GM12878 (cell line): ENCODE data around the gene ZSWIM9. TPM values are rescaled to one million over a fixed set of nuclear protein-coding genes. Genes with fewer than 3 reads are reported as not detected.

Source experiments
- BACH1 ChIP-seq: fragments of 450-650 bp; IDR thresholded peaks from 2 replicates; pipeline ENCODE4 v1.6.1; 2017; ENCODE audit warnings: mild to moderate bottlenecking, borderline replicate concordance
- BCLAF1 ChIP-seq: fragments of 450-650 bp; IDR thresholded peaks from 2 replicates; pipeline ENCODE4 v1.6.1; 2017; ENCODE audit warnings: antibody characterized with exemption, mild to moderate bottlenecking, moderate library complexity
- BRCA1 ChIP-seq: IDR thresholded peaks from 2 replicates; pipeline ENCODE4 v1.6.1; 2011; ENCODE audit warnings: low read depth, low read length, improper control_type of control experiment
- CBFB ChIP-seq: IDR thresholded peaks from 2 replicates; pipeline ENCODE4 v1.6.1; 2016; ENCODE audit warnings: antibody characterized with exemption, low read depth
- GABPA ChIP-seq: IDR thresholded peaks from 2 replicates; pipeline ENCODE4 v1.6.1; 2014; ENCODE audit warnings: antibody characterized with exemption, low read depth, mild to moderate bottlenecking, inconsistent platforms
- HDAC6 ChIP-seq: fragments of 200-600 bp; sonication (generic); IDR thresholded peaks from one replicate; pipeline ENCODE4 v1.8.0; 2017; ENCODE audit warnings: antibody characterized with exemption; ENCODE audit not compliant: unreplicated experiment
- KDM1A ChIP-seq: fragments of 200-600 bp; sonication (generic); IDR thresholded peaks from 2 replicates; pipeline ENCODE4 v1.6.1; 2016; ENCODE audit warnings: borderline replicate concordance
- KLF5 ChIP-seq: fragments of 450-650 bp; IDR thresholded peaks from 2 replicates; pipeline ENCODE4 v1.6.1; 2014; ENCODE audit warnings: mild to moderate bottlenecking; ENCODE audit not compliant: partially characterized antibody
- MTA3 ChIP-seq: IDR thresholded peaks from 2 replicates; pipeline ENCODE4 v1.6.1; 2012; ENCODE audit warnings: low read length, inconsistent platforms, borderline replicate concordance
- POLR2A ChIP-seq: IDR thresholded peaks from 2 replicates; pipeline ENCODE4 v1.6.1; 2011; ENCODE audit warnings: low read depth, mild to moderate bottlenecking, low read length
- RBBP5 ChIP-seq: fragments of 200-600 bp; sonication (generic); conservative IDR thresholded peaks from 2 replicates; pipeline ENCODE4 v1.6.1; 2016
- RUNX3 ChIP-seq: IDR thresholded peaks from 2 replicates; pipeline ENCODE4 v1.6.1; 2012; ENCODE audit warnings: low read length, inconsistent platforms
- SIX5 ChIP-seq: IDR thresholded peaks from 2 replicates; pipeline ENCODE4 v1.6.1; 2011; ENCODE audit warnings: mild to moderate bottlenecking, low read depth, low read length, moderate library complexity; ENCODE audit not compliant: severe bottlenecking
- SMC3 ChIP-seq: IDR thresholded peaks from 2 replicates; pipeline ENCODE4 v1.6.1; 2011; ENCODE audit warnings: low read length, improper control_type of control experiment, borderline replicate concordance
- STAT1 ChIP-seq: fragments of 450-650 bp; conservative IDR thresholded peaks from 2 replicates; pipeline ENCODE4 v1.6.1; 2014; ENCODE audit warnings: antibody characterized with exemption, mild to moderate bottlenecking
- STAT3 ChIP-seq: IDR thresholded peaks from 2 replicates; pipeline ENCODE4 v1.6.1; 2011; ENCODE audit warnings: low read depth, low read length, improper control_type of control experiment
- WRNIP1 ChIP-seq: IDR thresholded peaks from 2 replicates; pipeline ENCODE4 v1.6.1; 2011; ENCODE audit warnings: low read depth, low read length, improper control_type of control experiment, borderline replicate concordance
- ZBED1 ChIP-seq: IDR thresholded peaks from 2 replicates; pipeline ENCODE4 v1.6.1; 2016; ENCODE audit warnings: borderline replicate concordance
- ZNF24 ChIP-seq: fragments of 450-650 bp; IDR thresholded peaks from 2 replicates; pipeline ENCODE4 v1.6.1; 2017; ENCODE audit warnings: antibody characterized with exemption, mild to moderate bottlenecking
- ZZZ3 ChIP-seq: IDR thresholded peaks from 2 replicates; pipeline ENCODE4 v1.6.1; 2011; ENCODE audit warnings: low read depth; ENCODE audit not compliant: control insufficient read depth, insufficient read length
- polyA plus RNA-seq, 11 experiments: library from polyadenylated mRNA; depleted of rRNA in 4 of 11; unstranded in 6 of 11; stranded (reverse) in 5 of 11; fragments of >200 nt; fragmentation: Nextera tagmentation in 4 of 11; fragmentation: Illumina TruSeq in 1 of 11; extraction: Ambion mirVana in 4 of 11; extraction: Trizol in 1 of 11; gene quantifications; 1 replicate in 1 of 11; 2 replicates in 10 of 11; pipeline versions ENCODE4 v1.2.1 to v1.2.3, GENCODE V29; 2011 to 2016; ENCODE audit warnings: inconsistent platforms in 2 of 11, missing spikeins in 2 of 11, low read depth in 1 of 11
- total RNA-seq, 4 experiments: library from RNA; depleted of rRNA in 3 of 4; stranded (reverse); fragments of >200 nt in 3 of 4; fragmentation: Illumina TruSeq in 1 of 4; extraction: Trizol in 1 of 4; gene quantifications; 2 replicates each; pipeline versions ENCODE4 v1.2.1 to v1.2.3, GENCODE V29; 2013 to 2021
- TF ChIP-seq, protein P1 (sequence below): IDR thresholded peaks from 2 replicates; pipeline ENCODE4 v1.6.1; 2011; ENCODE audit warnings: borderline replicate concordance, low read depth, mild to moderate bottlenecking, moderate library complexity, low read length; ENCODE audit not compliant: insufficient read depth, poor library complexity, severe bottlenecking
- TF ChIP-seq, protein P2 (sequence below): IDR thresholded peaks from 2 replicates; pipeline ENCODE4 v1.6.1; 2012; ENCODE audit warnings: low read depth, low read length, improper control_type of control experiment
- TF ChIP-seq, protein P3 (sequence below): IDR thresholded peaks from 2 replicates; pipeline ENCODE4 v1.6.1; 2012; ENCODE audit warnings: low read depth, low read length, improper control_type of control experiment
- TF ChIP-seq, protein P4 (sequence below): fragments of 450-650 bp; IDR thresholded peaks from 2 replicates; pipeline ENCODE4 v1.6.1; 2016; ENCODE audit warnings: mild to moderate bottlenecking

Gene ZSWIM9
- total and polyA plus RNA-seq, 10 of the 15 experiments (the other 5 are each of a cell fraction or from before 2014, with no cell fraction given): 0.29 to 6.2 (median 1.4) TPM; not detected in 1

GRCh38 chr19:48203794-48204628 lies 33.5 kb downstream of the ZSWIM9 start (continued):
- TF ChIP-seq STAT1 (no peak), BRCA1 (no peak), WRNIP1 (no peak), KDM1A (no peak), RUNX3 (0 out of 2 replicates have a peak, but pooled peaks have one; percentile 7), MTA3 (no peak), STAT3 (0 out of 2 replicates have a peak, but pooled peaks have one; percentile 27), GABPA (no peak), SIX5 (peak; percentile 36), SMC3 (no peak), CBFB (peak; percentile 27; the same call in 1 of the 2 replicates), BCLAF1 (no peak), KLF5 (peak; percentile 25), ZZZ3 (no peak), POLR2A (peak; percentile 92), BACH1 (peak; percentile 66; the same call in 1 of the 2 replicates), HDAC6 (no peak), RBBP5 (no peak), ZNF24 (no peak), ZBED1 (no peak; the same call in 1 of the 2 replicates)
- TF ChIP-seq, protein P1, sequence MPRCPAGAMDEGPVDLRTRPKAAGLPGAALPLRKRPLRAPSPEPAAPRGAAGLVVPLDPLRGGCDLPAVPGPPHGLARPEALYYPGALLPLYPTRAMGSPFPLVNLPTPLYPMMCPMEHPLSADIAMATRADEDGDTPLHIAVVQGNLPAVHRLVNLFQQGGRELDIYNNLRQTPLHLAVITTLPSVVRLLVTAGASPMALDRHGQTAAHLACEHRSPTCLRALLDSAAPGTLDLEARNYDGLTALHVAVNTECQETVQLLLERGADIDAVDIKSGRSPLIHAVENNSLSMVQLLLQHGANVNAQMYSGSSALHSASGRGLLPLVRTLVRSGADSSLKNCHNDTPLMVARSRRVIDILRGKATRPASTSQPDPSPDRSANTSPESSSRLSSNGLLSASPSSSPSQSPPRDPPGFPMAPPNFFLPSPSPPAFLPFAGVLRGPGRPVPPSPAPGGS: no peak
- TF ChIP-seq, protein P2, sequence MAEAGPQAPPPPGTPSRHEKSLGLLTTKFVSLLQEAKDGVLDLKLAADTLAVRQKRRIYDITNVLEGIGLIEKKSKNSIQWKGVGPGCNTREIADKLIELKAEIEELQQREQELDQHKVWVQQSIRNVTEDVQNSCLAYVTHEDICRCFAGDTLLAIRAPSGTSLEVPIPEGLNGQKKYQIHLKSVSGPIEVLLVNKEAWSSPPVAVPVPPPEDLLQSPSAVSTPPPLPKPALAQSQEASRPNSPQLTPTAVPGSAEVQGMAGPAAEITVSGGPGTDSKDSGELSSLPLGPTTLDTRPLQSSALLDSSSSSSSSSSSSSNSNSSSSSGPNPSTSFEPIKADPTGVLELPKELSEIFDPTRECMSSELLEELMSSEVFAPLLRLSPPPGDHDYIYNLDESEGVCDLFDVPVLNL: peak; percentile 81
- TF ChIP-seq, protein P3, sequence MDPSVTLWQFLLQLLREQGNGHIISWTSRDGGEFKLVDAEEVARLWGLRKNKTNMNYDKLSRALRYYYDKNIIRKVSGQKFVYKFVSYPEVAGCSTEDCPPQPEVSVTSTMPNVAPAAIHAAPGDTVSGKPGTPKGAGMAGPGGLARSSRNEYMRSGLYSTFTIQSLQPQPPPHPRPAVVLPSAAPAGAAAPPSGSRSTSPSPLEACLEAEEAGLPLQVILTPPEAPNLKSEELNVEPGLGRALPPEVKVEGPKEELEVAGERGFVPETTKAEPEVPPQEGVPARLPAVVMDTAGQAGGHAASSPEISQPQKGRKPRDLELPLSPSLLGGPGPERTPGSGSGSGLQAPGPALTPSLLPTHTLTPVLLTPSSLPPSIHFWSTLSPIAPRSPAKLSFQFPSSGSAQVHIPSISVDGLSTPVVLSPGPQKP: no peak
- TF ChIP-seq, protein P4, sequence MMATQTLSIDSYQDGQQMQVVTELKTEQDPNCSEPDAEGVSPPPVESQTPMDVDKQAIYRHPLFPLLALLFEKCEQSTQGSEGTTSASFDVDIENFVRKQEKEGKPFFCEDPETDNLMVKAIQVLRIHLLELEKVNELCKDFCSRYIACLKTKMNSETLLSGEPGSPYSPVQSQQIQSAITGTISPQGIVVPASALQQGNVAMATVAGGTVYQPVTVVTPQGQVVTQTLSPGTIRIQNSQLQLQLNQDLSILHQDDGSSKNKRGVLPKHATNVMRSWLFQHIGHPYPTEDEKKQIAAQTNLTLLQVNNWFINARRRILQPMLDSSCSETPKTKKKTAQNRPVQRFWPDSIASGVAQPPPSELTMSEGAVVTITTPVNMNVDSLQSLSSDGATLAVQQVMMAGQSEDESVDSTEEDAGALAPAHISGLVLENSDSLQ: peak; percentile 41; the same call in 1 of the 2 replicates
